ENCODE data around the gene ZNHIT3.
"Not testable (repeated sequence)": the region's sequence is repeated elsewhere in the genome, so short reads cannot be mapped to it uniquely, and the experiment has no call there.

The ZNHIT3 gene

DNA sequence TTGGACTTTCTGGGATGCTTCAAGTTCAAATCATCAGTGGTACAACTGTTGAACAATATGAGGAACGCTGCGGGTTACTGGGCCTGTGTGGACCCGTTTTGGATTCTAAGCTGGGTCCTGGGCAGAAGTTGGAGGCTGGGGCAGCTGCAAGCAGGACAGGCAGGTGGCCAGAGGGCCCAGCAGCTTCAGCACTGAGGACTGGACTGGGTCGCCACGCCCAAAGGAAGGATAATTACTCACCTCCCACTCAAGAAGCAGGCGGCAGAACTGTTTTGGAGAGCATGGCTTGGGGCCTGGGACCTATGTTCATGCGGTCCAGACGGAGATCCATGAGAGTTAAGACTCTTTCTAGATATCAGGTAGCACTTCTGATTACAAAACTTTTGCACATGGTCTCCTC is 1.5 kb upstream of the ZNHIT3 start:
- DNase-seq: no peak

DNA sequence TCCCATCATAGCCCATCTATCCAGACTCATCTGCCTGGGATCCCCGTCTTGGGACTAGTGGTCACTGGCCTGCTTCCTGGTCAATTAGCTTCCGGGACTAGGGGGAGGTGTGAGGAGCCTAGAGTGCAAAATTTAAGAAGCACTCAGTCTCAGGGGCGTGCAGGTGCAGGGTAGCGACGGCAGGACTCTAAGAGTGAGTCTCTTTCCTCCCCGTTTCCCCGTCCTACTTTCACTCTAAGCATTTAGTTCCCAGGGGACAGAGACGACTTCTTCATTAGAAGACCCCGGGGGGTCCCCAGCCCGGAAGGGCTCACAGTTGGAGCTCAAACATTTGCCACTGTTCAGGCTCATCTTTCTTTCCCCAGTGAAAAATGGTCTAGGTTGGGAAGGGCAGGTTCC is 677 bp upstream of the ZNHIT3 start:
- DNase-seq: no peak

DNA sequence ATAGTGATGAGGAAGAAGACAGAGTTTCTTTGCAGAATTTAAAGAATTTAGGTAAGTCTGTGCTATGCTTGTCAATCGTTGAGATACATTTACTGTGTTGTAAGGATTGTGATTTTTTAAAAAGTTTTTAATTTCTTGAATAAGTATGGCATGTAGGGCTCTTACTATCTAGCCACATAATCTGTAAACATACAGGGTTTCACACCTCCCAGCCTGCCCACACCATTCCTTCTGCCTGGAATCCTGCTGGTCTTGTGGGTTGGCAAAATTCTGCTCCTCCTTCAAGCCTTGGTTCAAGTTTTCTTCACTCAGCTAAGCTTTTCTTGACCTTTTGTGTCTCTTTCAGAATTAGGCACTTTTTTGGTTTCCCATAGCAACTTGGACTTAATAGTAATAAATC is 7.5 kb downstream of the ZNHIT3 start:
- no peak for DNase-seq

DNA sequence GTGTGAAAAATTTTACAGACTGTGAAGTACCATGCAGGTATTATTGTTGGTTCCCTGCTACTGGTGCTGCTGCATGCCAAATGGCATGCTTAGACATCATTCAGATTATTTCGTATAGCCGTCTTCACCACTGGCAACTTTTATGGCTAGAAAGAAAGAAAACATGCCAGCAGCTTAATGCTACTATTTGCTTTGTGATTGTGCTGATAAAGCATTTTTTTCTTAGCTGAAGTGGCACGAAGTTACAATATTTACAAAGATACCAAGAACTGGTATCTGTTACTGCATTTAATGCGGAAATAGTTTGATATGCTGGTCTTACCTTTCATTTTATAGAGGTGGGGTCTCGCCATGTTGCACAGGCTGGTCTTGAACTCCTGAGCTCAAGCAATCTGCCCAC is 8.2 kb downstream of the ZNHIT3 start:
- no peak for DNase-seq

DNA sequence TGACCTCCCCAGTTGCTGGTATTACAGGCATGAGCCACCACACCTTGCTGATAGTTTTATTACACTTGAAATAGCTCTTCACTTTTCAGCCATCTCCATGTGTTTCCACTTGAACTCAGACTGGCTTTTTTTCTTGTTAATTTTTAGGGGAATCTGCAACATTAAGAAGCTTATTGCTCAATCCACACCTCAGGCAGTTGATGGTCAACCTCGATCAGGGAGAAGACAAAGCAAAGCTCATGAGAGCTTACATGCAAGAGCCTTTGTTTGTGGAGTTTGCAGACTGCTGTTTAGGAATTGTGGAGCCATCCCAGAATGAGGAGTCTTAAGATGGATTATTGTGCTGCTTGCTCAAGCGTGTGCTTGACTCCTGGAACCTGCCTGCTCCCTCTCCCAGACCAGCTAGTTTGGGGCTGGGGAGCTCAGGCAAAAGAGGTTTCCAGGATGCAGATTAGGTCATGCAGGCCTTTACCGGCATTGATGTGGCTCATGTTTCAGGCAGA is 8.6 kb downstream of the ZNHIT3 start:
- no peak for DNase-seq

DNA sequence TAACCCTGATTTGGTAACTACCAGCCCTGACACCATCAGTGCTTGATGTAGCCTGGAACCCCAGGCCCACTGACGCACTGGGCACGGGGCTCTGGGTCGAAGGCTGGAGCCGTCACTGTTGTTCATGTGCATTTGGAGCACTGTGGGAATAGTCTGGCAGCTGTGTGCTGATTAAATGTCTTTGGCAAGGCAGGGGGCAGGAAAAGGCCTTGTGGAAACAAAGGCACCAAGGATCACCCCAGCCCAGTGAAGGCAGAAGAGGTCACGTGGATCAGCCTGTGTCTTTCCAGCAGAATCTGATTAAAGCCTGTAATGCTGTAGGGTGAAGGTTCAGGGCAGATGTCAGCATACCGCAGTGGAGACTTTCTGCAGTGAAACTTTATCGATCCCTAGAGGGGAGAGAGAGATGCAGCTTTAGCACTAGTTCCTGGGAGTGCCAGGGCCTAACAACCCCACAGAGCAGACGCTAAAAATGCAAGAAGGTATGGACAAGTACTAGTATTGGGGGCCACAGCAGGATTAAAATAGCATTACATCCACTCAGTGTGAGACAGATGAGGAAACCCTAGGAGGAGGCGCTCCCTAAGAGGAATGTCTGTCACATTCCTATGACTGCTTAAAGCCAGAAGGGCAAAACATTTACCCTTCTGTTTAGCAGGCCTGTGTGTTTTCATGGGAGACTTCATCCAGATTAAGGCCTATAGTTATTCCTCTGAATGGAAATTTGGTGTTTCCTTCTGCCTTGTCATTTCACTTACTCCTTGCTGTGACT is 9.7 kb downstream of the ZNHIT3 start:
- no peak for DNase-seq

DNA sequence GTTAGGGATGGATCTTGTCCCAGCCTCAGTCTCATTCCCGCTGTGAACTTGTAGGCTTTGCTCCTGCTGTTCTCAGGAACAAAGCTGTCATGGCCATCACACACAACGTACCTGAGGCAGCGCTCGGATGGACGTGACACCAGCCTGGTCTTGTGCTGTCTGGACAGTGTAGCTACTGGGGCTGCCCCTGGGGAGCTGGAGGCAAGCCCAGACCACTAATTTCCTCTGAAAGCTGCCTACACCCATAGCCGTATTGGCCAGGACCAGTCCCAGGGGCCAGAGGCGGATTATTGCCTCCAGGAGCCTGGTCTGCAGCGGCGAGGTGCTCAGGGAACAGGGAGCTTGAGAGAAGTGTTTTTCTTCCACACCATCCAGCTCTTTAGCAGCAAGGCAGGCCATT is 11.7 kb downstream of the ZNHIT3 start:
- no peak for DNase-seq

DNA sequence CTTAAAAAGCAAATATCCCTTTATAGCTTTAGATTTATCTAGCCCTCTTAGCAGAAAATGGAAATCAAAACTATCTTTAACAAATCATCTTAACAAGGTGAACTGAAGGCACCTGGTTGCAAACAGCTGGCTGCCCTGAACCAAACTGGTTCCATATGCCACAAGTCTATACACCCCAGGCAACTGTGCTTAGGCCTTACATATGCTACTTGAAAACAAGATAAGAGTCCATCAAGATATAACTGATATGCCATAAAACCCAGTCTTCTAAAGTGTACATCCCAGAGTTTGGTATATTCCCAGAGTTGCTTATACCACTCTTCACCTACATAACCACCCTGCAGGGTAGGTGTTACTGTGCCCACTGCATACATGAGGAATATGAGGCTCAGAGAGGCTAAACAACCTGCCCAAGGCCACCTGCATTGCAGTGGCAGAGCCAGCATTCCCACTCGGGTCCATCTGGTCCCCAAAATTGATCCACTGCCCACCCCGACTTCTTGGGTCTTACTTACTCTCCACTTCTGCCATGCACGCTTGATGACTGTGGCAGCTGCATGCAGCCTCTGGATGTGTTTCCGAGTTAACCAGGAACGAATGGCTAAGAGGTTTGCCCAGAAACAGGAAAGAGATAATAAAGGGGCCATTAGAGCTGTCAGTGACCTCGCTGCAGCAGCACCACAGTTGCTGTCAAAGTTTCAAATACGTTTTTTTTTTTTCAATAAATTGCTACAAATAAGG is 12.2 kb downstream of the ZNHIT3 start:
- DNase-seq: no peak

DNA sequence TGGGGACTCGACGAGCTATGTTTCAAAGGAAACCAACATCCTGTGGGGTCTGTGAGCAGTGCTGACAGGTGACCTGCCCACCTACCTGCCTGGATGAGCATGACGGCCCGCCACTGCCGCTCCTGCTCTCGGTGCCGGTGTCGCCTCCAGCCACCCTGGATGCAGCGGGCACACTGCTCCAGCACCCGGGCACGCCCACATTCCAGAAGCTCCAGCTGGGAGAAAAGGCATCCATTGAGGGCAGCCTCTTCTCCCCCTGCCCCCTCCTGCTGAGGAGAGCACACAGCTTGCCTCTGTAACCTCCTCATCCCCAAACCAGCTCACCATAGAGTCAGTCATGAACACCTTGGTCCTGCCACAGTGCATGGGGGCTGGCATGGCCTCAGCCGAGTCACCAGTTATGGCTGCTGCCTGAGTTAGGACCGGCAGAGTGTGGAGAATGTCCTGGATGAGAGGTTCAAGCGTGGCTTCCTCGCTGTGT is 14.3 kb downstream of the ZNHIT3 start:
- no peak for DNase-seq

DNA sequence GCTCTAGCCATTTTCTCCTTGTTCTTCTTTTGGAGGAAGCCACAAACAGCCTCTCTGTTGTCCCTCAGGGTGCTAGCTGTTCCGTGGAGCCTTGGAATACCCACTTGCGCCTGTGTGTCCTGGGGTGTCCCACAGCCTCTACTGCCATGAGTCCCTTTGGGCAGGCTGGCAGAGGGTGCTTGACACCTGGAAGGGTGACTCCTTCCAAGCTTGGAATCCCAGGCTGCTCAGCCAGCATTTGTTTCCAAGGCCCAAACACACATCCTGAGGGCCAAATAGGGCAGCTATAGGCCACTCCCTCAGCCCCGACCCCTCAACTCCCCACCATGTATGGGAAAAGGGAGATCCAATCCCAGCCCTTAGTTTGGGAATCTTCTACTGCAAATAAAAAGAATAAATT is 14.9 kb downstream of the ZNHIT3 start:
- DNase-seq: no peak

DNA sequence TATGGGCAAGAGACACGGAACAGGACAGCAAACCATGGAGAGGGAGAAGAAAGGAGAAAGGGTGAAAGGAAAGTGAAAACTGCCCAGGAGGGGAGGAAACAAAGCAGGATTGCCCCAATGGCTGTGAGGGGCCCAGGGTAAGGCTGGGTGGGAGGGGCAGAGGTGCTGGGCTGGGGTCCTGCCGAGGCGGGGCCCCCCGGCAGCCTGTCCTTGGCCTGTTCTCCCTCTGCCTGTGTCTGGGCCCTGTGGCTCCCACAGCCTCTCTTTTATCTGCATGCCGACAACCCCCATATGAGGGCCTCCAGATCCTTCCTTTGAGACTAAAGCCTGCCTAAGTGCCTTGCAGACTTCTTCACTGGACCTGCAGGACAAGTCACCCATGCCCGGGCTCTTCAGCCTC is 15.5 kb downstream of the ZNHIT3 start:
- no peak for DNase-seq

DNA sequence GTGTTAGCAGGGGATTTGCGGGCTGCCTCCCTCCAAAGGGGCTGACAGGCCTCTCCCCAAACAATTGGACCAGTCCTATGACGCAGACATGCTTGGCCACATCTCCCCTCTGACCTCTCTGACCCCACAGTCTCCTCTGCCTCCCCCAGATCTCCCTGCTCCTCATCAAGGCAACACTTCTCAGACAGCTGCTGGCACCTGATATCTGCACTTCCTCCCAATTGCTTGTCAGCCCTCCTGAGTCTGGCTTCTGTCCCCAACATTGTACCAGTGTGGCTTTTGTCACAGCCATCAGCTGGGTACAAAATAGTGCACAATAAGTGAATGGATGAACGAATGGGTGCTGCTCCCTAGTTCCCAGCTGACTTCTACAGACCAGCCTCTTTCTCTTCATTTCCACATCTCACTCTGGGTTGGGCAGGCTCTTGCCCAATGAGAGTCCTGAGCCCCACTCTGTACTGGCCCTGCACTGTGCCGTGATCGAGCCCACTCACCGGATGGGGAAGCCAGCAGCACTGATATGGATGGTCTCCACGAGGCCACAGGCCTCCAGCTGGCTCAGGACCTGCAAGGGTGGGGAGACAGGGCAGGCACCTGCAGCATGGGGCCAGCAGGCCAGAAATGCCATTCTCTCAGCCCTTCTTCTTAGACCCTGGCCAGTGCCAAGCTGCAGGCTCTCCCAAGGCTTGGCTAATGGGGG is 17.1 kb downstream of the ZNHIT3 start:
- DNase-seq: no peak

DNA sequence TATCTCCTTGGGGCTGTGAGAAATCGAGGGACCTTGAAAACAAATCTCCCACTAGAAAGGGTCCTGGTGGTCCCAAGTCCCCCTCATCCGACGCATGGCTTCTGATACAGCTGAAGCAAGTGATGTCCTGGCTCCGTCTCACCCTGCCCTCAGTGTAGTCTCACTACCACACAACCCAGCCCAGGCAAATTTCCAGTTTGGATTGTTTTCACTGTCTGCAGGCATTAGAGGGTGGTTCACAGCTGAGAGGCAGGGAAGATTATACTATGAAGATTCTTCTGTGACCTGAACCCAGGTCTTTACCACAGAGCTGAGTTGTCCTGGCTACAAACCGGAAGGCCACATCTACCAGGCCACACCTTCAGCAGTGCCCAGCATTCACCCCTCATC is 17.7 kb downstream of the ZNHIT3 start:
- DNase-seq: no peak

DNA sequence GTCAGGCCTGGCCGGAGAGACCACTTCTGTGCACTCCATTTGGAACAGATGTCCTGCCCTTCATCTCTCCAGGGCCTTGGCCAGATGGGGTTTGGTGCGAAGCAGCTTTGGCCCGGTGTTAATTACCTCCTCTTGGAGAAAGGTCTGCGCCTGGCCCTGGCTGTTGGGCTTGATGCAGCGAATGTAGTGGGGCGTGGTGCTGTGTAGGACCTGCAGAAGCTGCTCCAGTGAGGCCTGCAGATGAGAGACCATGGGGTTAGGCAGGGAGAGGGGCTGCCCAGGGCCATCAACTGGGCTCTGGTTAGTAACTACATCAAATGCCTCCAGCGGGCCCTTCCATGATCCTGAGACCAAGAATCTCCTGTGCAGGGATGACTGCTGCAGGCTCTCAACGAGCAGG is 18.7 kb downstream of the ZNHIT3 start:
- DNase-seq: no peak

DNA sequence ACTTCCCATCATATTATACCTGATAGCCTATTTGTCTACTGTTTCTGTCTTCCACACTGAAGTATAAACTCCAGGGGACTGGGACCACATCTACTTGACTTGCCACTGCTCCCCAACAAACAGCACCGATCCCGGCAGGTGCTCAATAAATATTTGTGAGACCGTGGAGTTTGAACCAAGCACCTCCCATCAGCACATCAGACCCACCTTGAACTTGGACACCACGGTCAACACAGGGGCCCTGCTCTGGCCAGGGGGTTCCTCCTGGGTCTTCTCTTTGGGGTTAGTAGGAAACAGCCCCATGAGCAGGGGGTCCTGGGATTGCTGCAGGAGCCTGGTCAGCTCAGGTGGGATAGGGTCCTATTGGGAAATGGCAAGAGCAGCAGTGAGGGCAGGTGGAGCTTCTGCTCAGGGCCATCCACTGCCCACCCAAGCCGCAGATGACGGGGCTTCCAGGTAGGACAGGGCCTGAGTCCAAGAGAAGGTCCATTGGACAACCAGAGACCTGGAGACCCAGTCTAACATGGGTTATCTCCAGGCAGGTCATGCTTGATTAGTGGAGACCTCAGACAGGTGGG is 19.9 kb downstream of the ZNHIT3 start:
- no peak for DNase-seq

DNA sequence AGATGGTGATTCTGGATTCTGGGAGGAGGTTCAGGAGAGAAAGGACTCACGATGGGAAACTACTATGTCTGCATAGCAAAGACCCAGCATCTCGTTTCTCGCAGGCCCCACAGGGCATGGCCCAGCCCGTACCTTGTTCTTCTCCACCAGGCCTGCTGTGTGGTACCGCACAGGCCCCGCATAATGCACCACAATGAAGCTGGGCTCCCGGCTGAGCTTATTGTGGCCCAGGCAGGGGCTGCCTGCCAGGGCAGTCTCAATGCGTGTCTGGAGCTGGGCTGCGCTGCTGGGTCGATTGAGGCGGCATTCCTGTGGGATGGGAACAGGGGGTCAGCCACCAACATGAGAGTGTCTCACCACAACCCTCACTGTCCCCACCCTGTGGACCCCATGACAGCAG is 20.4 kb downstream of the ZNHIT3 start:
- no peak for DNase-seq

DNA sequence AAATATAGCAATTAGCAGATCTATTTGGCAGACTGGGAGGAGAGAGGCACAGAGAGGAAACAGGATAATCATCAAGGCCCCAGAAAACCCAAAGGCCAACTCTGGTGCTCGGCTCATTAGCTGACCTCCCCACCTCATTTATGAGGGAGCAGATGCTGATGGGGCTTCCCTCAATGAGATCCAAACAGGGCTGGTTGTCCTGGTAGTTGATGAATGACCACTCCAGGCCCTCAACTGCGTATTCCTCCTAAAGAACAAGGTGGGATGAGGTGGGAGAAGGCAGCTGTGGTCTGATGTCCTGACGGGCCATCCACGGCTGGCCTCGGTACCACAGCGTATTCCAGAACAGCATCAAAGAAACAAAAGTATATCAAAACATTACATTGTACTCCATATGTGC is 20.8 kb downstream of the ZNHIT3 start:
- no peak for DNase-seq

DNA sequence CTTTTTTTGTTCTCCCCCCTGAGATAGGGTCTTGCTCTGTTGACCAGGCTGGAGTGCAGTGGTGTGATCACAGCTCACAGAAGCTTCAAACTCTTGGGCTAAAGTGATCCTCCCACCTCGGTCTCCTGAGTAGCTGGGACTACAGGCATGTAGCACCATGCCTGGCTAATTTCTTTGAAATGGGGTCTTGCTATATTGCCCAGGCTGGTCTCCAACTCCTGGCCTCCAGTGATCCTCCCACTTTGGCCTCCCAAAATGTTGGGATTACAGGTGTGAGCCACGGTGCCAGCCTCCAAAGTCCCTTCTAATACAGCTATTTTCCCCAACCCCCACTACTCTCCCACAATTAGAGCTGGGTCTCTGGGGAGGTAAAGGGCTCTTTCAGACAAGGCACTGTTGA is 22.0 kb downstream of the ZNHIT3 start:
- not testable (repeated sequence) for DNase-seq

DNA sequence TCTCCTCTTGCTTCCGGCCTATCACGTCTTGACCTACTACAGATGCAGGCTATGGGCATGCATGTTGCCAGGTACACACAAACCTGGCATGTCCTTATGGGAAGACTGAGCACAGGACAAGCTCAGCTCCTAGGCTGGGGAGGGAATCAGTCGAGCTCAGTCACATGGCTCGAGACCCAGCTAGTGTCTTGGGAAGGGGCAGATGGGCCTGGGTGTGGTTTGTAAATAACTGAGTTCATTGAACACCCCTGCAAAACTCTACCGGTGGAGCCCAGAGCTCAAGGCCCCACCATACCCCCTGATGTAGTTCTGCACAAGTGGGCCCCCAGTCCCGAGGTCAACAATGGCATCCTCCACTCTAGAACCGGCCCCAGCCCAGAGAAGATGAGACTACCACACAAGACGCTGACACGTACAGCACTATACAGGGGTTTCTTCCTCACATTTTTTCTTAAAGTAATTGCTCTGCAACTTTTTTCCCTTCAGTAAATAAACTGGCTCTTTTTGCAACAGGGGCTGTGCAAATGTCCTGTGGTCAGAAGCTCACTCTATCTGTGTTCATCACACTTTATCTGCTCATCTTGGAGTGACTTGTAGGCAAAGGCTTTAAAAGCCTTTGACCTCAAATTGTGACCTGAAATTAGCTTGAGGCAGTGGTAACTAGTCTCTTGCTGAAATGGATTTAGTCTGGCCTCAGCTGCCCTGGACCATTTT is 22.9 kb downstream of the ZNHIT3 start:
- no peak for DNase-seq

DNA sequence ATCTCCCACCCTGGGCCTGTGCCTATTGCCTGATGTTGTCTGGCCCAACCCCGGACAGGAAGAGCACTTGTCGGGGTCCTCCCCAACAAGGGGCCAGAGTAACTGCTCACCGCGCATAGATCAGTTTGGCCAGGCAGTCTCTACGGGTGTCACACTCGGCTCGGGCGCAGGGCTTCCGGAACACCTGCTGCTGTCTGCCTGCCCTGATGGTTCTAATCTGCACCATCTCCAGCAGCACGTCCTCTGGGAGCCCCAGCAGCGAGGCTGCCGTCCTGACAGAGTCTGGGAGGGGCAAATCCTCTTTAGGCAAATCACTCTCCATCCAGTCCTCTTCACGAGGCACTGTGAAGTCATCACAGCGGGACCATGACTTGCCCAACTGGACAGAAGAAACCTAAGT is 24.2 kb downstream of the ZNHIT3 start:
- no peak for DNase-seq

DNA sequence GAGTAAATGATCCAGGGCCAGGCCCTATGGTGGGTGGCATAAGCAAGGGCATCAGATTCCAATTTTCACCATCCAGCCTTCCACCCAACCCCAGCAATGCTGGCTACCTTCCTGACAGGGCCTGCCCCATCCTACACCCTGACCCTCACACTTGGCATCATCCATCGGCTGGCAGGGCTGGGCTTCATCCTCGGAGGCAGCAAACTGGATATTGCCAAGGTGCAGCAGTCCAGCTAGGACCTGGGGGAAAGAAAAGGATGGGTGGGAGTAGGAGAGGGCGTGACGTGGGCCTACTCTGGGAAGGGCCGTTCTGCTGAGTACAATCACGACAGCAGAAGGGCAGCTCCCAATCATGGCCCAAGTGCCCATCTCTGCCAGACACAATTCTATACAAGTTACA is 24.7 kb downstream of the ZNHIT3 start:
- no peak for DNase-seq

DNA sequence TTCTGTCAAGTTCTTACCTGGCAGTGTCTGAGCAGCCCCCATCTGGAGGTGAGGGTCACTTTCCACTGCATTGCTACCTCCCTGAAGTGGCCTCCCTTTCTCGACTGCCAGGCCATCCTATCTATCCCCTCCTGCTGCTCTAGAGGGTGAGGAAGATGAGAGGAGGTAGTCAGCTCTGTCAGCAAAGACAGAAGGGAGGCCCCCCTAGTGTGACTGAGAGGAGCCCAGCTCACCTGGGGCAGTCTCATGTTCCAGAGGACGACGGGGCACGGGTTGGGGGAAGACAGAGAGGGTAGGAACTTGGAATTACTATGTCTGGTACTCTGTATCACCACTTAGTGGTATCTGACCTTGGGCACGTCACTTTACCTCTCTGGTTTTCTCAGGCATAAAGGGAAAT is 26.2 kb downstream of the ZNHIT3 start:
- DNase-seq: no peak

DNA sequence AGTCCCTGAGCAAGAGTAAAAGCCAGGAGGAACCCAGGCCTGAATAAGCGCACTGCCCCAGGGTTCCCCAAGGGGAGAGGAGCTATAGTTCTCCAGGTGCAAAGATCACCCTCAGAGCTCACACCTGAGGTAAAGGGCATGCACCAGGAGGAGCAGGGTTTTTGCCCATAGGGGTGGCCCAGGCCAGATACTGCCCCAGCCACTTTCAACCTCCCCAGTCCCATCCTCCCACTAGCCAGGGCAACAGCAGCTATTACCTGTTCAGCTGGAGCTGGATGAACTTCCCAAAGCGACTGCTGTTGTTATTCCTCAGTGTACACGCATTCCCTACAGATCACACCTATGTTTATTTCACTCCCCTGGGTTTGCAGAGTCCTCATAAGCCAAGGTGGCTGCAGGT is 28.4 kb downstream of the ZNHIT3 start:
- DNase-seq: no peak
